Neural progenitor cell (in vitro differentiated cells): Measurements from ENCODE around the gene TLCD1. TPM values are rescaled to one million over a fixed set of nuclear protein-coding genes. Genes with fewer than 3 reads are reported as not detected.
A peak's percentile ranks its signal among the peaks of the same experiment; 100 is the strongest.

ENCODE experiments used
- DNase-seq: peaks from one replicate; pipeline ENCODE4 v3.0.0-alpha.2; 2016; ENCODE audit warnings: low spot score
- H2AFZ ChIP-seq: fragments of 200-600 bp; sonication (generic); replicated peaks from 2 replicates; pipeline ENCODE4 v1.6.1; 2016; ENCODE audit warnings: antibody characterized with exemption
- H3F3A ChIP-seq: fragments of 200-600 bp; sonication (generic); 2 replicates; pipeline ENCODE4 v1.6.1; 2016; ENCODE audit warnings: antibody characterized with exemption, low read depth
- H3K27ac ChIP-seq: fragments of 200-600 bp; sonication (generic); 2 replicates; pipeline ENCODE4 v1.5.1; 2016; ENCODE audit warnings: mild to moderate bottlenecking
- H3K27me3 ChIP-seq: fragments of 200-600 bp; sonication (generic); 2 replicates; pipeline ENCODE4 v1.6.1; 2016; ENCODE audit warnings: mild to moderate bottlenecking, moderate library complexity
- H3K36me3 ChIP-seq: fragments of 200-600 bp; sonication (generic); 2 replicates; pipeline ENCODE4 v1.5.1; 2016
- H3K4me1 ChIP-seq: fragments of 200-600 bp; sonication (generic); 2 replicates; pipeline ENCODE4 v1.6.1; 2016; ENCODE audit warnings: mixed run types
- H3K4me2 ChIP-seq: fragments of 200-600 bp; sonication (generic); 2 replicates; pipeline ENCODE4 v1.6.1; 2016
- H3K4me3 ChIP-seq: fragments of 200-600 bp; sonication (generic); 2 replicates; pipeline ENCODE4 v1.5.1; 2016
- H3K79me2 ChIP-seq: fragments of 200-600 bp; sonication (generic); 2 replicates; pipeline ENCODE4 v1.6.1; 2016; ENCODE audit warnings: low read depth
- H3K9ac ChIP-seq: fragments of 200-600 bp; sonication (generic); 2 replicates; pipeline ENCODE4 v1.6.1; 2016
- H3K9me3 ChIP-seq: fragments of 200-600 bp; sonication (generic); 2 replicates; pipeline ENCODE4 v1.5.1; 2016; ENCODE audit warnings: low read depth
- H4K20me1 ChIP-seq: fragments of 200-600 bp; sonication (generic); 2 replicates; pipeline ENCODE4 v1.6.1; 2016; ENCODE audit warnings: low read depth
- H3K27ac Mint-ChIP-seq: 3 replicates; pipeline ENCODE4 v1.8.0; 2021; ENCODE audit warnings: mixed read lengths
- H3K27me3 Mint-ChIP-seq: 2 replicates; pipeline ENCODE4 v1.8.0; 2022; ENCODE audit warnings: low read depth, mild to moderate bottlenecking, inconsistent platforms, moderate library complexity, mixed read lengths; ENCODE audit not compliant: insufficient read depth
- H3K36me3 Mint-ChIP-seq: 3 replicates; pipeline ENCODE4 v1.8.0; 2021; ENCODE audit warnings: mixed read lengths
- H3K4me1 Mint-ChIP-seq: 3 replicates; pipeline ENCODE4 v1.8.0; 2021; ENCODE audit warnings: mixed read lengths
- H3K4me3 Mint-ChIP-seq: 3 replicates; pipeline ENCODE4 v1.8.0; 2021; ENCODE audit warnings: mild to moderate bottlenecking, moderate library complexity, mixed read lengths
- H3K9me3 Mint-ChIP-seq: 3 replicates; pipeline ENCODE4 v1.8.0; 2020; ENCODE audit warnings: mixed read lengths
- CTCF ChIP-seq: fragments of 200-600 bp; sonication (generic); IDR thresholded peaks from 2 replicates; pipeline ENCODE4 v1.5.1; 2017; ENCODE audit warnings: antibody characterized with exemption, mild to moderate bottlenecking
- EZH2 ChIP-seq: fragments of 200-600 bp; sonication (generic); IDR thresholded peaks from 2 replicates; pipeline ENCODE4 v1.6.1; 2017; ENCODE audit warnings: antibody characterized with exemption, mild to moderate bottlenecking, moderate library complexity
- EZH2phosphoT487 ChIP-seq: fragments of 200-600 bp; sonication (generic); IDR thresholded peaks from 2 replicates; pipeline ENCODE4 v1.6.1; 2017; ENCODE audit warnings: antibody characterized with exemption
- total RNA-seq: library from RNA; depleted of rRNA; stranded (reverse); fragments of >200 nt; gene quantifications from 2 replicates; pipeline ENCODE4 v1.2.3, GENCODE V29; 2015; ENCODE audit warnings: low replicate concordance

Gene TLCD1
- total RNA-seq, 1 donor from 2014 or later = 13.4 TPM

GRCh38 chr17:28740406-28741357 lies 14.6 kb upstream of the TLCD1 start:
- no peak overlapping the region for H3K27ac Mint-ChIP-seq
- H3K9ac ChIP-seq = no peak overlapping the region
- H3K27me3 Mint-ChIP-seq = peaks cover 4% of the 10 kb centered on the region
- peaks cover 18% of the 10 kb centered on the region for H3K79me2 ChIP-seq
- peaks cover 2% of the 10 kb centered on the region for H3K36me3 Mint-ChIP-seq
- H3K4me3 ChIP-seq = no peak overlapping the region
- TF ChIP-seq CTCF (no peak), EZH2 (no peak), EZH2phosphoT487 (no peak)
- H3K9me3 Mint-ChIP-seq = peaks cover 2% of the 10 kb centered on the region
- H3K36me3 ChIP-seq = no peaks in the 10 kb centered on the region
- peaks cover 3% of the 10 kb centered on the region for H3K4me1 ChIP-seq
- no peaks in the 10 kb centered on the region for H3K9me3 ChIP-seq
- no peak for DNase-seq
- H4K20me1 ChIP-seq = peaks cover 14% of the 10 kb centered on the region
- H3K27ac ChIP-seq = no peak overlapping the region
- no peak overlapping the region for H2AFZ ChIP-seq
- no peaks in the 10 kb centered on the region for H3K27me3 ChIP-seq
- H3K4me2 ChIP-seq = no peak overlapping the region
- H3F3A ChIP-seq = peaks cover 28% of the 10 kb centered on the region
- peaks cover 6% of the 10 kb centered on the region for H3K4me1 Mint-ChIP-seq
- no peak overlapping the region for H3K4me3 Mint-ChIP-seq

GRCh38 chr17:28738680-28739384 lies 12.8 kb upstream of the TLCD1 start:
- no peak overlapping the region for H3K27ac ChIP-seq
- Mint-ChIP-seq H3K27ac (no peak overlapping the region), H3K9me3 (peaks cover 2% of the 10 kb centered on the region), H3K4me1 (peaks cover 3% of the 10 kb centered on the region), H3K4me3 (no peak overlapping the region), H3K27me3 (peaks cover 2% of the 10 kb centered on the region), H3K36me3 (peaks cover 2% of the 10 kb centered on the region)
- no peak overlapping the region for H3K4me3 ChIP-seq
- H3F3A ChIP-seq = peaks cover 14% of the 10 kb centered on the region
- no peaks in the 10 kb centered on the region for H3K79me2 ChIP-seq
- H3K27me3 ChIP-seq = no peaks in the 10 kb centered on the region
- no peak overlapping the region for H2AFZ ChIP-seq
- H4K20me1 ChIP-seq = no peaks in the 10 kb centered on the region
- H3K9ac ChIP-seq = no peak overlapping the region
- H3K4me2 ChIP-seq = no peak overlapping the region
- no peaks in the 10 kb centered on the region for H3K4me1 ChIP-seq
- no peak for DNase-seq
- no peaks in the 10 kb centered on the region for H3K9me3 ChIP-seq
- TF ChIP-seq CTCF (no peak), EZH2 (no peak), EZH2phosphoT487 (no peak)
- H3K36me3 ChIP-seq = no peaks in the 10 kb centered on the region

GRCh38 chr17:28737770-28738679 lies 12.0 kb upstream of the TLCD1 start:
- TF ChIP-seq EZH2phosphoT487 (no peak), EZH2 (no peak), CTCF (no peak)
- H3K4me3 Mint-ChIP-seq = no peak overlapping the region
- peaks cover 7% of the 10 kb centered on the region for H3F3A ChIP-seq
- H3K27me3 Mint-ChIP-seq = peaks cover under 1% of the 10 kb centered on the region
- H2AFZ ChIP-seq = no peak overlapping the region
- H4K20me1 ChIP-seq = no peaks in the 10 kb centered on the region
- no peak overlapping the region for H3K9ac ChIP-seq
- no peak for DNase-seq
- H3K27ac Mint-ChIP-seq = peak overlapping the region; percentile 44
- H3K4me1 ChIP-seq = no peaks in the 10 kb centered on the region
- no peak overlapping the region for H3K27ac ChIP-seq
- H3K27me3 ChIP-seq = no peaks in the 10 kb centered on the region
- H3K36me3 ChIP-seq = no peaks in the 10 kb centered on the region
- no peak overlapping the region for H3K4me3 ChIP-seq
- peaks cover 2% of the 10 kb centered on the region for H3K9me3 Mint-ChIP-seq
- no peaks in the 10 kb centered on the region for H3K9me3 ChIP-seq
- H3K36me3 Mint-ChIP-seq = peaks cover 2% of the 10 kb centered on the region
- no peaks in the 10 kb centered on the region for H3K79me2 ChIP-seq
- no peak overlapping the region for H3K4me2 ChIP-seq
- H3K4me1 Mint-ChIP-seq = peaks cover 1% of the 10 kb centered on the region
